Effector memory CD4-positive, alpha-beta T cell (primary cell): Measurements from ENCODE around the gene FGFRL1.

ENCODE experiments used
- DNase-seq, 3 donors: peaks; one replicate each; pipeline ENCODE4 v3.0.0-alpha.2; 2020
- H3K27ac ChIP-seq: 2 replicates; pipeline ENCODE4 v1.7.0; 2013; ENCODE audit warnings: mild to moderate bottlenecking, low read length, moderate library complexity; ENCODE audit not compliant: insufficient read depth, poor library complexity, severe bottlenecking
- H3K27me3 ChIP-seq: replicated peaks from 2 replicates; pipeline ENCODE4 v1.7.0; 2013; ENCODE audit warnings: mild to moderate bottlenecking, low read length; ENCODE audit not compliant: insufficient read depth, control insufficient read depth, poor library complexity, severe bottlenecking
- H3K36me3 ChIP-seq: 2 replicates; pipeline ENCODE4 v1.7.0; 2013; ENCODE audit warnings: mild to moderate bottlenecking, low read length, moderate library complexity; ENCODE audit not compliant: control insufficient read depth, insufficient read depth
- H3K4me1 ChIP-seq: 2 replicates; pipeline ENCODE4 v1.7.0; 2013; ENCODE audit warnings: low read length, mild to moderate bottlenecking; ENCODE audit not compliant: control insufficient read depth, insufficient read depth, poor library complexity, severe bottlenecking
- H3K4me3 ChIP-seq: 2 replicates; pipeline ENCODE4 v1.7.0; 2013; ENCODE audit warnings: low read length, low read depth, mild to moderate bottlenecking; ENCODE audit not compliant: insufficient read depth, poor library complexity, severe bottlenecking
- H3K9me3 ChIP-seq: 2 replicates; pipeline ENCODE4 v1.7.0; 2013; ENCODE audit warnings: mild to moderate bottlenecking, low read length, moderate library complexity; ENCODE audit not compliant: control insufficient read depth

FGFRL1 gene

DNA sequence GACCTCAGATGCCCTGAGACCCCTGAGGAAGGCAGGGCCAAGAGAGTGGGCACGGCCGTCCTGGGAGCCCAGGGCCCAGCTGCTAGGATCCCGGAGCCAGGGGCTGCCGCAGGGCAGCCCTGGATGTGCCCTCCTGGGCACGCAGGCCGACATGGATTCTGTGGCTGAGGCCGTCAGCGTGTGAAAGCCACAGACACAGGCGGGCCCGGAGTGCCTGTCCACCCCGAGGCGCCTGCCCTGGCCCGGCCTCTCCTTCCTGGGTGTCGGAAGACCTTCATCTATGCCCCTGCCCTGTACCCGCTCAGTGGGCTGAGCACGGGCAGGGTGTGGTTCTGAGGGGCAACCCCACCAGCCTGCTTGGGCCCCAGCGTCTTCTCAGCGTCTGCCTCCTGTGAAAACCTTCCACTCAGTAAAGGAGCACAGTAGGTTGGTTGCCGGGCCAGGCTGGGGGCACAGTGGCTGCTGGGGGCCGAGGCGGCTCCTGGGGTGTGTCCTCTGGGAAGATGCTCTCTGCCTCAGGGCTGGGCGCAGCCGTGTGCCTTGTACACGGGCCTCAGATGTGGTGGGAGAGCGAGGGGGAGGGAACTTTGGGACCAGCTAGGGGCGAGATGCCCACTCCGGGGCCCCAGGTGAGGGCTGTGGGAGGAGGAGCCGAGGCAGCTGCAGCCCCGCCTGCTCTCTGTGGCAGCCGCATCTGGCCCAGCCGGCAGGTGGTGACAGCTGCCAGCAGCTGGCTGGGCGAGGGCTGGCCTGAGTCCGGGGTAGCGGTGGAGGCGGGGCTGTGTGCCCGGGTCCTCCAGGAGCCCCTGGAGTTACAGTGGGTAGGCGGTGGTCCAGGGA lies 20.8 kb downstream of the FGFRL1 start:
- Histone ChIP-seq H3K4me1 (no peaks in the 10 kb centered on the region), H3K4me3 (no peak overlapping the region), H3K9me3 (no peaks in the 10 kb centered on the region), H3K27me3 (no peaks in the 10 kb centered on the region), H3K36me3 (no peaks in the 10 kb centered on the region), H3K27ac (no peak overlapping the region)
- DNase-seq, result no peak

GRCh38 chr4:1032861-1033260 lies 21.4 kb downstream of the FGFRL1 start:
- Histone ChIP-seq H3K9me3 (no peaks in the 10 kb centered on the region), H3K4me1 (no peaks in the 10 kb centered on the region), H3K36me3 (no peaks in the 10 kb centered on the region), H3K27ac (no peak overlapping the region), H3K27me3 (no peaks in the 10 kb centered on the region), H3K4me3 (no peak overlapping the region)
- no peak for DNase-seq

GRCh38 chr4:1033840-1034551 lies 22.6 kb downstream of the FGFRL1 start:
- DNase-seq, result no peak
- H3K9me3 ChIP-seq, result no peaks in the 10 kb centered on the region
- H3K27ac ChIP-seq, result no peak overlapping the region
- H3K4me1 ChIP-seq, result no peaks in the 10 kb centered on the region
- H3K27me3 ChIP-seq, result no peaks in the 10 kb centered on the region
- H3K36me3 ChIP-seq, result no peaks in the 10 kb centered on the region
- H3K4me3 ChIP-seq, result no peak overlapping the region

DNA sequence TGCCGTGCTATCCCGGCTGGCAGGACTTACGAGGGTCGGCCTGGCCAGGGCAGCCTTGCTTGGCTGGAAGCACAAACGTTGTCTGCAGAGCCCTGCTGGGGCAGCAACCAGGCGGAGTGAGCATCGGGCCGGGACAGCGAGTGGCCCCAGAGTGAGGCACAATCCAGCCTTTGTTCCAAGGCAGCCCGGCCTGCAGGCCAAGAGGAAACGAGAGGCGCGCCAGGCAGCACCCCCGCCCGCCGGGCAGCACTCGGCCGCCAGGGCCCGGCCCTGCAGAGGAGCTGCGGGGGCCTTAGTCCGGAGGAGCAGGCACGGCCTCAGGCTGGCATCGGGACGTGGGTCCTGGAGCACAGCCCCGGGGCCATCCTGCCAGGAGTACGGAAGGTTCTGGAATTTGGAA lies 24.1 kb downstream of the FGFRL1 start:
- no peak for DNase-seq
- H3K4me3 ChIP-seq, result no peak overlapping the region
- no peaks in the 10 kb centered on the region for H3K36me3 ChIP-seq
- no peaks in the 10 kb centered on the region for H3K27me3 ChIP-seq
- no peak overlapping the region for H3K27ac ChIP-seq
- H3K9me3 ChIP-seq, result no peaks in the 10 kb centered on the region
- H3K4me1 ChIP-seq, result no peaks in the 10 kb centered on the region

GRCh38 chr4:1036095-1036494 lies 24.7 kb downstream of the FGFRL1 start:
- H3K9me3 ChIP-seq, result no peaks in the 10 kb centered on the region
- no peak overlapping the region for H3K4me3 ChIP-seq
- DNase-seq, result no peak
- no peaks in the 10 kb centered on the region for H3K36me3 ChIP-seq
- no peaks in the 10 kb centered on the region for H3K27me3 ChIP-seq
- no peak overlapping the region for H3K27ac ChIP-seq
- no peaks in the 10 kb centered on the region for H3K4me1 ChIP-seq

DNA sequence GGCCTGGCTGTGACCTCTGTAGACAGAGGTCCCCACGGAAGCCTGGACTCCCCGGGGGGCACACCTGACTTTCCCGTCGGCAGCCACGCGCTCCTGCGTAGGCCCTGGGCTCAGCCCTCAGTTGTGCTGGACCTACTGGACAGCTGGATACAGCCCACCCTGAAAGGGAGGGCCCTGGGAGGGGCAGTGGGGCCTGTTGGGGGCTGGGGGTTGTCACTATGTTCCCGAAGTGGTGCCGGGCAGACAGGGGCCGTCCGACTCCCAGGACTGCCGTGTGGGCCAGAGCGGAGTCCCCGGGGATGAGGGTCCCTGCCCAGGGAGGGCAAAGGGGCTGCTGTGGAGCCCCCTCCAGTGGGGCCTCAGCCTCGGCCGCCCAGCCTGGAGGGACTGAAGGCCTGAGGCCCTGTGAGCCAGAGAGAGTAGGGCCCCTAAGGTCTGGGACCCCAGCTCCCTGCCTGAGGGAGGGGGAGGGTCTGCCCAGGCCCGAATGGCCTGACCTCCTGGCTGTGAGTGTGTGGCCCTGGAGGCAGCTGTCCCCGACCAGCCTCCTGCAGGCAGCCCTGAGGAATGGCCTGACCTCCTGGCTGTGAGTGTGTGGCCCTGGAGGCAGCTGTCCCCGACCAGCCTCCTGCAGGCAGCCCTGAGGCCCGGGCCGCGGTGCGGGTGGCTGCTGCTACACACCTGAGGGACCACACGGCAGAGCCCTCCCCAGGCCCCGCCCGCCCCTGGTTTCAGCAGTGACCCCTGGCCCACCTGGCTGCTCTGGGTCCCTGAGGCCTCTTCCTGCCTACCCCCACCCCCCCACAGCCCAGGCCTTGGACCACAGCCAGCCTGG lies 25.8 kb downstream of the FGFRL1 start:
- no peak overlapping the region for H3K4me3 ChIP-seq
- no peaks in the 10 kb centered on the region for H3K36me3 ChIP-seq
- DNase-seq, result no peak
- H3K9me3 ChIP-seq, result no peaks in the 10 kb centered on the region
- H3K4me1 ChIP-seq, result no peaks in the 10 kb centered on the region
- H3K27ac ChIP-seq, result no peak overlapping the region
- H3K27me3 ChIP-seq, result no peaks in the 10 kb centered on the region

GRCh38 chr4:1038948-1039492 lies 27.6 kb downstream of the FGFRL1 start:
- no peak overlapping the region for H3K27ac ChIP-seq
- no peak overlapping the region for H3K4me3 ChIP-seq
- H3K27me3 ChIP-seq, result peaks cover 3% of the 10 kb centered on the region
- H3K9me3 ChIP-seq, result no peaks in the 10 kb centered on the region
- DNase-seq, result no peak
- H3K4me1 ChIP-seq, result no peaks in the 10 kb centered on the region
- no peaks in the 10 kb centered on the region for H3K36me3 ChIP-seq

- Histone ChIP-seq H3K27me3 (peaks cover 6% of the 10 kb centered on the region), H3K4me1 (no peaks in the 10 kb centered on the region), H3K36me3 (no peaks in the 10 kb centered on the region), H3K27ac (no peak overlapping the region), H3K9me3 (no peaks in the 10 kb centered on the region), H3K4me3 (no peak overlapping the region)
- no peak for DNase-seq
Measured at GRCh38 chr4:1039493-1040343, 28.3 kb downstream of the FGFRL1 start.
